Dermis microvascular lymphatic vessel endothelial cell (primary cell): Measurements from ENCODE around the gene CD36. TPM values are rescaled to one million over a fixed set of nuclear protein-coding genes. Genes with fewer than 3 reads are reported as not detected.
A peak's percentile ranks its signal among the peaks of the same experiment; 100 is the strongest.

Source experiments
- DNase-seq, 2 donors: peaks; one replicate each; pipeline versions ENCODE4 v3.0.0 to v3.0.0-alpha.2; 2010; ENCODE audit warnings: low read depth in 2 of 2
- total RNA-seq: library from RNA; depleted of rRNA; stranded (reverse); fragments of >200 nt; gene quantifications from 2 replicates; pipeline ENCODE4 v1.2.1, GENCODE V29; 2014

Gene CD36
- total RNA-seq, 1 donor from 2014 or later = 151 TPM

DNA sequence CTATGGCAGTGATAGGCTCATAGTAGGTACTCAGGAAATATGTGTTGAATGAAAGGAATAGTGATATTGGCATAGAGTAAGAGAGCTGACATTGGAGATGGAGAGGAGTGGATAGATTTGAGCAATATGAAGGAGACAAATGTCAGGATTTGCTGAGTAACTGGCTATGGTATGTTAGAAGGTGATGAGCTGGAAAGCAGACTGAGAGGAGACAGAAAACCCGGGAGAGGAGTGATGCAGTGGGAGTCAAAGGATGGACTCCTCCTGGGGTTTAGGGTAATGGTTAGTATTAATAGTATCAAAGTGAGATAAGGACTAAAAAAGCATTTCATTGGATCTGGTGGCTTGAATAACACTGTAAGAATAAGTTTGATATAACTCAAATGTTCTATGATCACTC lies 64.8 kb downstream of the CD36 start:
- no peak for DNase-seq

DNA sequence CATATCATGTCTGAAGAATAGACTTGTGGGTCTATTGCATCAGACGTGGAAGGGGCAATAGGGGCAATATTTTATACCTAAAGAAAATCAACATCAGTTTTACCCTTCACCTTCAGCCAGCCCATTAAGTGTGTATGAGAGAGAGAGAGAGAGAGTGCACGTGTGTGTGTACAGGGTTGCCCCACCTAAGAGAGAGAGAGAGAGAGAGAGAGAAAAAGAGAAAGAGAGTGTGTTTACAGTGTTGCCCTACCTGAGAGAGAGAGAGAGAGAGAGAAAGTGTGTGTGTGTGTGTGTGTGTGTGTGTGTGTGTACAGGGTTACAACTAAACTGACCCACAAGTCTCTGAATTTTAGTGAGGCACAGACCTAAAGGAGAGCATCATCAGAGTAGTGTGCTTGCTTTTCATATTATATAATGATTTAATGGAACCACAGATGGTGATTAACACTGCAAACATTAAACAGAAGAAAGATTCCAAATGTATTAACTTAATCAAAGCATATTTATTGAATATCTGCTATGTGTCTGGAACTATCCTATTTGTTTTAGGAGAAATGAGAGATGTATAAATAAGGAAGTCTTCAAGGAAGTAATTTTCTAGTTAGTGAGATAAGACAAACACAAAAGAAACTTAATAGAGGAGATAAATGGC lies 66.8 kb downstream of the CD36 start:
- no peak for DNase-seq

- no peak for DNase-seq
These were observed 68.9 kb downstream of the CD36 start for GRCh38 chr7:80707318-80707717.

DNA sequence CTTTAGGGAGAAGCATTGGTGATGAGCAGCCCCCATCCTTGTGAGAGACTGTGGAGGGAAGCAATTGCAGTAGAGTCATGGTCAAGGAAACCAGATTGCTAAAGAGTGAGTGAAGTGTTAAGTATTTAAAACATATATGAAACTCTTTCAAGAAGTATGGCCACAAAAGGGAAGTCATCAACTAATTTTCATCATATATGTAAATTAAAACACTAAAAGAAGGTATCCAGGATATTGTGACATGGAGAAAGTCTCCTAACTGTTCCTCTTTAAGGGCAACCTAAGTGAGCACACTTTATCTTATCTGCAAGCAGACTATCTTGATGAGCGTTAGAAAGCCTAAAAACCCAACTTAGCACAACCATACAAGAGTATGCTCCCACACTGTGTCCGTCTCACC lies 69.7 kb downstream of the CD36 start:
- no peak for DNase-seq

DNA sequence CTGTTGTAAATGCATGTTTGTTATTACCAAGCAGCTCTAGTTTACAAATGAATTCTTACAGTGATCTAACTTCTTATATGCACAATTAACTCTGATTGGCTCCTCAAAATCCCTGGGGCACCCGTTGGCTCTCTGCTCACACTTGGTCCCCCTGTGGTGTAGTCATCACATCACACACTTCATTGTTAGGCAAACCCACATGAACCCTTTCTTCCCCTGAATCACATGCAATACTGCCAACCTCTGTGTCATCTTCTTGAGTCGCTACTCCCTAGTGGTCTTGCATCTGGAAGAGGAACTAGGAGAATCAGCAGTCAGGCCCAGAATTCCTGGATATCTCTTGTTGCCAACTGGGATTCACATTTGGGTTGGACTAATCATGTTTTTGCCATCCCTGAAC lies 73.1 kb downstream of the CD36 start:
- no peak for DNase-seq

GRCh38 chr7:80719261-80719660 lies 80.8 kb downstream of the CD36 start:
- no peak for DNase-seq

DNA sequence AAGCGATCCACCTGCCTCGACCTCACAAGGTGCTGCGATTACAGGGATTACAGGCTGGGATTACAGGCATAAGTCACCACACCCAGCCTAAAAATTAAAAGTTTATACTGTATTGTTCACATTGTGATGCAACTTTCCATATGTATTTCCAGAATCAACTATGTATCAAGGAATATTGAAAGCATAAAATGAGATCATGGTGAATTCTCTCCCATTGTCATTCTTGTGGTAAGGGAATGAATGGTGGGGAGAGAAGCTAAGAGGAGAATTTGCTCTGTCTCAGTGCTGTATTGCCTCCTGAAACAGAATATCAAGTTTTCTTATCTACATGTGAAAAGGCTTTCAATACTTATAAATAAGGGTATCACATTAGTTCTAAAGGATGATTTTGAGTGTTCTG lies 81.7 kb downstream of the CD36 start:
- DNase-seq = no peak

DNA sequence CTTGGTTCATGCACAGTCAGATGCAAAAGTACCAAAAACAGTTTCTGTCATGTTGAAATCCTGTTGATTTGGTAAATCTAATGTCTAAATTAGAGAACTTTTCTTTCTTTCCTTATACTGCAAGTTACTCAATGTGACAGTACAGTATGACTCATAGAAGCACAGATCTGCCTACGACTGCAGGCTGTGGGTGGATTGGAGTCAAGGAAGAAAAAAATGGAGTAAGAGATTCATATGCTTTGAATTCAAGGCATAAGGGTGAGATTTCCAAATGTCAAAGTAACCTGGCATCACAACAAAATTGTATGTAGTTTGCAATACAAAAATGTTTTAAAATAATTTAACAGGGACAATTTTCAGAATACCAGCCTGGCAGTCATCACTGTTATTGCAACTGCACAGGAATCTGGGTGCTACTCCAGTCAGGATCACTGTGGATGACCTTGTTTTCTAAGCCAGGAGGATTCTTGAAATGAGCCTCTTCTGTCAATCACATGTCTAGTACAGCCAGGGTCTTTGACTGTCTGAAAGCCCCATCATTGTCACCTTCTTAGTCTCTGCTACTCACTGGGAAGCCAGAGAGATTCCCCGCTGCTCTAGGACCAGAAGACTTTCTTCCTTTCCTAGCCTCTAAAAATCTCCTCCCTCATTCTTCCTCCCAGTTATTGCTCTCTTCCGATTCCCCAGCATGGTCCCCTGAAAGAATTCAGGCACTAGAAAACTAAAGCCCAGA lies 83.6 kb downstream of the CD36 start:
- DNase-seq = no peak

DNA sequence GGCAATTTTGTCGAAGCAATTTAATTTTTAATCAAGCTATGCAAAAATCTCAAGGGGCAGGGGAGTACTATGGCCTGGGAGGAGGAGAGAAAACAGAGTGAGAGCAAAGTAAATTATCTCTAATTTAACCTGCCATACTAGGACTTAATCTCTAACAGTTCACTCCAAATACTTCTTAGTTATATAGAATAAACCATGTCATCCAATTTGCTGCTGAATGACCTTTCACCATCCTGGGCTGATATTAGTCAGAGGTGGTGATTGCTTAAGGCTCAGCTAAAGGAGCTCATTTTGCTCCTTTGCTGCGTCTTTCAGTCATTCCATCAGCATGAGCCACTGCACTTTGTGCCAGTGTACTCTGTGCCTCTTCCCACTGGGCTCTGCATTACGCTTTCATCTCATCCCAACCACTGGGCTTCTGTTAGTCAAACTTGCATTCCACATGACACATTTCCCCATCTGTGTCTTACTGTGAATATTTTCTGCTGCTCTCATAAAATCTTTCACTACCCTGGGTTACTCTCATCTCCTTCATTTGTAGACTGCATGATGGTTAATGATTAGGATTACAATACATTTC lies 84.3 kb downstream of the CD36 start:
- DNase-seq = peak in 1 of 2 donors; percentile 35

DNA sequence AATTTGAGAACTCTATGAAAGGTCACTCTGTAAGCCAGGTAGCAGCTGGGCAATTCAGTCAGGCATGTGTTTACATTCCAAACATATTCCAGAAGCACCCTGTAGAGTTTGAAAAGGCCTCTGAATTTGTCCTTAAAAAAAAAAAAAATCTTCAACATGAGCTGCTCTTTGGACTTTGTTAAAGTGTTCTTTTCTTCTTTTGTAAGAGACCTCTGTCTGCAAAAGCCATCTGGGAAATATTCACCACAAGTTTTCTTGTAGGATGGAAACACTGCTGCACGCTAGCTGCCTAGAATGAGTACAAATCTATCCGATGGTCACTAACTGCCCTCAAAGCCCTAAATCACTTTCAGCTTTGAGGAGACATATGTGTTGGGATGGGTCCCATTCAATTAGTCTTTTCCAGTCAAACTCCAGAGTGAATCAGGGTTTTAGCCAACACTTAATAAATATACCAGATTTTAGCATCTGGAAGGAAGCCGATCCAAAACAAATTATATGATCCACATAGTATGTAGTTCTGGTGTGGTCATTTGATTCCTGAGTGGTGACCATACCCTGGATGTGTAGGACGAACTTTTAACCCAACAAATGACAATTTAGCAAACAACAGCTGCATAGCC lies 85.9 kb downstream of the CD36 start:
- no peak for DNase-seq

DNA sequence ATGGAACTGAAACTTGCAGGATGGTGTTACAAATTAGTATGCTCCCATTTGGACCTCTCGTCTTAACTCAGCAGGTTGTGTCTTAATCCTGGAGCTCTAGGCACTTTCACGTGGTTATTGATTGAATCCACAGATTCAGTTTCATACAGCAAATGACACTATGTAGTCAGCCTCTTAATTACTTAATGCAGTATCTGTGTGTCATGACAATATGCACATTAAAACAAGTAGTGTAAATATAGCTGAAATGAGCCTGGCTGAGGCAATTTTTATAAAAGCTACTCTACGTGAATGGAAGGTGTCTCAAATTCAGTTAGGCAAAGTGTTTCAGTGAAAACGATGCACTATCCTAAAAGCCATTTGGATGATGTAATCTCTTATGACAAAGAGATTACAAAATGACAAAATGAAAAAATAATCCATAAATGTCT lies 86.8 kb downstream of the CD36 start:
- no peak for DNase-seq

Other genes with a start within 250 kb of the CD36 start
- gene GNAT3, start 126.6 kb upstream of the CD36 start, total RNA-seq = not detected in 2 replicates